GM15510 (cell line): ENCODE results near the gene HOXB2.

ENCODE experiments used
- POLR2A ChIP-seq: IDR thresholded peaks from 3 replicates; pipeline ENCODE4 v1.6.1; 2011; ENCODE audit warnings: borderline replicate concordance; ENCODE audit not compliant: insufficient read length; ENCODE audit errors: extremely low read depth

HOXB2 gene

DNA sequence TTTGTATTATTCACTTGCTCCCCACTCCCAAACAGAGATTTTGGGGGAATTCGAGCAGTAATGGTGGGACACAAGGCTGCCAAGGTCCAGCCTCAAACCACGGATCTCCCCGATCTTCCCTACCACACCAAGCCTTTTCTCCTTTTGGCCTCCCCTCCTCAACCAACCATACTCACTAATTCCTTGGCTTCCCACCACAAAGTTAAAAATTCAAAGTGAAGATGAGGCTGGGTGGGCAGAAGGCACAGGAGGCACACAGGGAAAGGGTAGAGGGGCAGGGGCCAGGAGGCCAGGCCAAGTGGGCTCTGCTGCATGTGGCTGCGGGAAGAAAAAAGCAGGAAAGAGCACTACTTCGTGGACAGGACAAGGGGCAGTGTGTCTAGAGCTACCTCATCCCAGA, 18.0 kb upstream of the HOXB2 start:
- no peak for TF ChIP-seq POLR2A

DNA sequence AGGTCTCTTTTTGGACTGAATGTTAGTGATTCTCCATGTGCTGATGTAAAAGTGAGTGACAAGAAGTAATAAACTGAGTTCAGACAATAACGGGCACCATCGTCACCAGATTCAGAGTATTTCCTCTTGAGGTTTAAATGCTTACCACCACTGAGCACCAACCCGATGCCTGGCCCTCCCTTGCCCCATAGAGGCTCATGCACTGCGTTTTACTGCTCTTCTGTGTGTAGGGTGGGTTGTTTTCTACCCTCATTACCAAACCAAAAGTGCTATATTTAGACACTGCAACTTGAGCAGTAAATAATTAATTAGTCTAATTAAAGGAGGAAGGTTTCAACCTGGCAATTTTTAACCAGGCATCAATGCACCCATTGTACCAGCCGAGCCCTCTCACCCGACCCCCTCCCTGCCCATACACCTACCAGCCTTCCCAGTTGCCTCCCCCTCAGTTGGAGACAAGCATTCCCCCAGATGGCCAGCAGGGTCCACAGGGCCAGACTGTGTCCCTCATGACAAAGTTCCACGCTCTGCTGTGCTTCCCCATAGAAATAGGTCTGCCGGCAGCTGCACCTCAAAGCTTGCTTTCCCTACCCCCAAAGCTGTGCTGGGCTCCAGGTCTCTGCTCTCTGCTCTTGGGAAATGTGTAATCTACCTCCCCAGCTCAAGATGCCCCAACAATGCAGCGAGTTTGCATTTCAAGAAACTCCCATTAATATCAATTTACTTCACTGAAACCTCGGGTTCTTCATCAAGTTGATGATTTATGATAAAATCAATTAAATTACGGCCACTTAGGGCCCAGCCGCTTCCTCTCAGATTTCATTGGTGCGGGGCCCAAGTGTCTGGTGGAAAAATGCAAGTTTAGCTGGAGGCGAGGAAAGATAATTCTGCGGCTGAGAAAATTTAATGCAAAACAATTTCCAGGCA, 17.2 kb upstream of the HOXB2 start:
- no peak for TF ChIP-seq POLR2A

DNA sequence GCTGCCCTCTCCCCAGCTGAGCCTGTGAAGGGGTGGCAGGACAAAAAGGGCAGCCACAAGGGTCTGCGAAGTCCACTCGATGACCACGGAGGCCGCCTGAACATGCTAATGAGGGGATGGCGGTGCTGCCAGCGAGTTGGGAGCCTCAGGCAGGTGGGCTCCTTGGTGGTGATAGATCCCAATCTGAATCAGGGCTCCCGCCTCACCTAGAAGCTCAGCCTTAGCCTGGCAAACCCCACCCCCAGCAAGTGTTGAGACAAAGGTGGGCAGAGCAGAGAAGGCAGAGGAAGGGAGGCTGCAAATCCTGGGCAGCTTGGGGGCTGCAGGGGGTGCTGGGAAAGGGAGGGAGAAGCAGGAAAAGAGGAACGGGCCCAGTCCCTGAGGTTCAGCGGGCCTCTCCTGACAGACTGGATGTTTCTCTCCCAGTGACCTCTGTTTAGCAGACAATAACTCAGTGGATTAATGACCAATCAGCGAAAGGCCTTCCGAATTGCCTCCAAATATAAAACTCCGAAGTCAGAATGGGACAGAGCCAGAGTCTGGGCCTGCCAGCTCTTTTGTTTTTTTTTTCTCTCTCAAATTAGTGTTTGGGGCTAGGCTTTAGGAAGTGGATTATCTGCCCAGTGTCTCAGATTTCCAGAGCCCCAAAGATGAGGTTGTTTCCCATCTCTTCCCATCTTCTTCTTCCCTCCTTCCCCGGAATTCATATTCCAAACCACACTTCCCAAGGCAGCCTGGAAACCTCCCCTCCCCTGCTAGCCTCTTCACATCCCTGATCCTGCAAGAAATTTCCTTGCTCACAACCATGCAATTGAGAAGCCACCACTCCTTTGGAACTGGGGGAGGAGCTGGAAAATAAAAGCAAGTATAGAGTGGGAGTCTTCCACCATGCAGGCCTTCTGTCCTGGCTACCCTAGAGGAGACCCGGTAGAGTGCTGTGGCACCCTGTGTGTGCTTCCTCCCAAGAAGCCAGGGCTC, 15.2 kb upstream of the HOXB2 start:
- TF ChIP-seq POLR2A: no peak

DNA sequence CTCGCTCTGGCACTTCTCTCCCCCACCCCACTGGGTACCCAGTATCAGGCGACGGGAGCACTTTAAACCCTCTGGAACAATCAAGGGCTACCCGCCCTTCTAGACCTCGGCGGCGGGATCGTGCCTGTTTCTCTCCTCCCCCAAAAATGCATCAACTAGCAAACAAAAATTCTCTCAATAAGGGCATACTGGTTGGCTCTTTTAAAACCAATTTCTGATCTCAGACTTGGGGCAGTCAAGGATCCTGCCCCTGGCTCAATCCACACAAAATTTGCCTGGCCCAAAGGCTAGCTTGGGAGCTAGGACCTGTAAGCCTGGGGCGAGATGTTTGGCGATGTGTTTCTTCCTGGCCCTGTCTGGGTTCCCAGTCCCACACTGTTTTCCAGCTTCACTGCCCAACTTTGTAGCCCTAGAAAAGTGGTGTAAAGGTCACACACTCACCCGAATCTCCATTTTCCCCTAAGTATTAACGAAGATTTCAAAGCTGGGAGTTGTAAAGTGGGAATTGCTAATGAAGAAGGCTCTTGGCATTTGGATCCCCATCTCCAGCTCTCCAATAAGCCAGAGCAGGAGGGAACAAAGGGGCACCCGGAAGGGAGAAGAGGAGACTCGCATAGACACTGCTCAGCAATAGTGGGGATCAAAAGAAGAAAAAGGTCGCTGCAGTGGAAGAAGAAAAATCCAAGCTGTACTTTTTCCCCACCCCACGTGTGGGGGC, 14.4 kb upstream of the HOXB2 start:
- no peak for TF ChIP-seq POLR2A

DNA sequence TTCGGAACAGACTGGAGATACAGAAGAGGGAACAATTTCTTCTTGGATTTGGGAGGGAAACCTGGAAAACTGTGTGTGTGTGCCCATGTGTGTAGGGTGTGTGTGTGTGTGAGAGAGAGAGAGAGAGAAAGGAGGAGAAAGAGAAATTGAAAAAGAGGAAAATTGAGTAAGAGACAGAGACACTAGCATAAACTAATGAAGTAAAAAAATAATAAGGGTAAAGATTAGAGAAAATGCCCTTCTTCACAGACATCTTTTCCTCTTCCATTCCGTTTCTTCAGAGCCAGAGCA, 13.9 kb upstream of the HOXB2 start:
- no peak for TF ChIP-seq POLR2A

DNA sequence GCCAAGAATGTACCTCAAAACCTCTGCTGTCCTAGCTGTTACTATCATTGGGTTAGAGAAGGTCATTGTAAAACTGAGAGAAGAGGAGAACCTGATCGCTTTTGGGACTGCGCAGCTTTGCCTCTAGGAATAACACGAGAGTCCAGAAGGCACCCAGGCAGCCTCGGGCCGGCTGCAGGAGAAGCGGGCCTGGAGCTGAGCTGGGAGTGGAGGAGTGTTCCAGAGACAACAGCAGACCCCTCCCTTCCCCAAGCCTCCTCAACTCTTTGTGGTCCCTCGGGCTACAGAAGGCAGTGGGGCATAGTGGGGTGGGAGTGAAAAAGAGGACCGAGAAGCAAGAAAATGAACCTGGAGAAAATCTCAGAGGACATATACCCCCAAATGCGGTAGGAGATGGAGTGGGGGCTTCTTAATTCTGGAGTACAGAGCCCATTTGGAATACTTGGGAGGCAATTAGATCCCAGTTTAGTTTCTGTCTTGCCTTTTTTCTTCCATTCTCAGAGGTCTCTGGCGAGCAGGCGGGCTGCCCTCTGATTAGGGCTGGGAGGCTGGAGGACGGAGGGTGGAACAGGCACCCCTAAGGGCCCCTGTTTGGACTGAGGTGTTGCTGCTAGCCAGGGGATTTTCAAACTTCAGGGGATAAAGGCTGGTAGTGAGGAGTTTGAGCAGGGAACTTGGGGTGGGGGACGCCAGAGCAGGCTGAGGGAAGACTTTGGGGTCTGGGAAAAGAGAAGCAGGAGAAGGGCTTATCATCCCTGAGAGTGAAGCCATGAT, 13.3 kb upstream of the HOXB2 start:
- no peak for TF ChIP-seq POLR2A

DNA sequence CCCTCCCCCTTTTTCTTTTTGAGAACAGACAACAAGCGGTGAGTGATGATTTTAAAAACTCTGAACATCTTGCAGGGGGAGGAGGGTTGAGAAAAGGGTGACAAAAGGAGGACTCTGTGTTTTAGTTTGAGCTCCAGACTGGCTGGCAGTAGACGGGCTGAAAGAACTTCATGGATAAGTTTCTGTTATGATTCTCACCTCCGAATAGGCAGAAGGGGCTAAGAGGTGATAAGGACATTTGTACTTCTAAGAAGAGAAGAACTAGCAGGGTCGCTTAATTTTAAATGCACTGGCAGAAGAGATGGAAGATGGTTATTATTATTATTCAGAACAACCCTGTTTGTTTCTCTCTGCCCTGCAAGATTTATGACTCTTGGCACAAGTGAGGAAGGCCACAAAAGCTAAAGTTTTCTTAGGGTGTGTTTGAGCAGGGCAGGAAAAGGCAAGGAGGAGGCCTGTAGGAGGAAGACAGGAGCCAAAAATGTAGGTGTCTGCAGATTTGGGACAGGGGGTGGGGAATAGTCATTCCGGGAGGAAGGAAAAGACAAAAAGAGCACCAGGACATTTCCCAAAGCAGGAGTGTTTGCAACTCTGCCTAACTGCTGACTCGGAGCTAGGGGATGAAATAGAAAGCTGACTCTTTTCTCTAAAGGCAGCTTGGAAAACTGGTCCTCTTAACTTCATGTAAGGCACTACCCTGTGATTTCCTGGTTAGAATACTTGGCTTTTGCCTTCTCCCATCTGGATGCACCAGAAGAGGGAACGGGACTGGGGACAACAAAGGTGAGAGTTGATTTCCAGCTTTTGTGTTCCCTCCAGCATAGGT, 11.9 kb upstream of the HOXB2 start:
- no peak for TF ChIP-seq POLR2A

DNA sequence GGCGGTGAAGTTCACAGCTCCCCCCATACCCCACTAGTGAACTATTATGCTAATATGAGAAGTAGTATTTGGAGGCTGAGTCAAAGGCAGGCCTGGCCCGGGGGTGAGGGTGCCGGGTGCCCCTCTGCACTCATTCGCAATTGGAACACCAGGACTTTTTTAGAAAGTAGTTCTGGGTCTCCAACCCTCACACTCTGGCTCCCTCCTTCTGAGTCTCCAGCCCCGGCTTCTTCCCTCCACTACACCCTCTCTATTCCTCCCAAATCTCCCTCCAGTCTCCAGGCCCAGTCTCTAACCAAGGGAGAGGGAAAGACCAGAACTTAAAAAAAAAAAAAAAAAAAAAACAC, 11.3 kb upstream of the HOXB2 start:
- TF ChIP-seq POLR2A: no peak

DNA sequence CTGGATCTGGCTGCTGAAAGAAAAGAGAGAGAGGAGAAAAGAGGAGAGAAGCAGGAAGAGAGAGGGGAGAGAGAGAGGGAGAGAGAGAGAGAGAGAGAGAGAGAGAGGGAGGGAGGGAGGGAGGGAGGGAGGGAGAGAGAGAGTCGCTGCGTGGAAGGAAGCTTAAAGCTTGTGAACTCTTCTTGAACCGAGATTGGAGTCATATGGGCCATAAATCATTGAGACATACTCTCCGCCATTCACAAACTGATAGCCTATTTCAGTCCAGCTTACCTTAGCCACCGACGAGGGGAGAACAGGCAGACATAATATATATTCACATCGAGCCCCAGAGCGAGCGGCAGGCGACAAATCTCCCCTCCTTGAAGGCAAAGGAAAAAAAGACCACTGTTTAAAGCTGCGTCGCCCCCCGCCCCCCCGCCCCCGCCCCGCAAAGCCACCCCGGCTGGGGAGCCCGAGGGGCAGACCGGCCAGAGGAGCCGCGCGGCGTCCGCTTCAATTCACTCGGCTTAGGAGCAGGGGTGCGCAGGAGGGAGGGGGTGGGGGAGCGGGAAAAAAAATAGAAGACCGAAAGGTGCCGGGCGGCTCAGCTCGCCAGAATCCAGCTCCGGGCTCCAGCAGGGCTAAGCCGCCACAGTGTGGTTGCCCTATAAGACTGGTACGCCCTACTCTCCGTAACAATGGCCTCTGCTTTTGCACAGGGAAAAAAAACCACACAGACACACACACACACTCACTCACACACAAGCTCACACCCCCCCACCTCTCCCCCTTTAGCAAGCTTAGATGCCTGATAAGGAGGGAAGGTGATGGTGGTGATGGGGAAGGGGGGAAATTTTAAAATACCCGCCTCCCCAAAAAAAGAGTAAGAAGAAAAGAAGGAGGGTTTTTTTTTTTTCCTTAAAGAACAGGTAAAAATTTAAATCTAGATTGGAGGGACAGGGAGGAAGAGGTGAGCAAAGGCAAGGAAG, 10.6 kb upstream of the HOXB2 start:
- no peak for TF ChIP-seq POLR2A

DNA sequence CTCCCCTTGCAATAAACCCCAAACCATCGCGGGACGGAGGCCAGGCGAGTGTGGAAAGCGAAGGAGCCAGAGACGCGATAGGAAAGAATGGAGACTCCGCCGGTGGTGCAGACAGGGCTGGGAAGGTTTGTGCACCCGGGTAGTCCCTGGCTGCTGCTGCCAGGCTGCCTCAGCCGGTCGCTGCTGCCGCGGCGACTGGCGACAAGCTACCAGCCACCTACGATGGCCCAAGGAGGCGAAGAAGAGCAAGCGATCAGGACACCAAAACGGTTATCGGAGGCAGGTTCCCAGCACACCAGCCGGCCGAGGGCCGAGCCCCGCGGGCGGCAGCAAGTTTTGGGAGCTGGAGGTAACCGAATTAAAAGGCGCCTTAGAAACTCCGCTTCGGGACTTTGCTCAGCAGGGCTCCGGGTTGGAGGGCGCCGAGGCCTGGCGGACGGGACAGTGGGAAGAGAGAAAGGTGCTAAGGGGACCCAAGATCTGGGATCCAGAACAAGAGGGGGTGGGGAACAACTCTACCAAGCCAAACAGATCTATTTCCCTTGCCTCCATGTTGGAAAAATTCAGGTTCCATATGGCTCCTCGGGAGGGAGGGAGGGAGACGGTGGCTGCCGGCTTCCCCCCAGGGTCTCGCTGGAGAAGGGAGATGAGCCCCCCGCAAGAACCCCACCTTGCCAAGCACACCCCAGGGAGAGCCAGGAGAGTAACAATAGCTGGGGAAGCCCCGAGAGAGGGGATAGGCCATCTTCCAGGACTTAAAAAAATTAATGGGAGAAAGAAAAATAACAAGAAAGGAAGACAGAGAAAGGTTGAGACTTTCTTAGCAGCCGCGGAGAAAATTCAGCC, 9.7 kb upstream of the HOXB2 start:
- no peak for TF ChIP-seq POLR2A

DNA sequence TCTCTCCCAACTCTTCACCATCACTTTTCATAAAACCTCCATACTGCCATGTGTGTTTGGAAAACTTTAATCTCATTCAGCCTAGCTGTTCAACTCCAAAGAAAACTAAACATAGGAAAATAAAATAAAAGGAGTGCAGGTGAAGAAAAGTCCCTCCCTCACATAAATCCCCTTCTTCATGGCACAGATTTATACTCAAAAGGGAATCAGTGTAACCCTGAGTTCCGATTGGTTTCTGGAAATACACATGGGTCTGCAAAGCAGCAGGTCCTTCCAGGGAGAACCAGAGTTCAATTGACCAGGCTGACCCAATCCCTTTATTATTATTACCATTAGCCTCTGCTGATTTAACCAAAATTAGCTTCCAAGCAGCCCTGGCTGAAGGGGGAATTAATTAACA, 8.9 kb upstream of the HOXB2 start:
- TF ChIP-seq POLR2A: no peak

DNA sequence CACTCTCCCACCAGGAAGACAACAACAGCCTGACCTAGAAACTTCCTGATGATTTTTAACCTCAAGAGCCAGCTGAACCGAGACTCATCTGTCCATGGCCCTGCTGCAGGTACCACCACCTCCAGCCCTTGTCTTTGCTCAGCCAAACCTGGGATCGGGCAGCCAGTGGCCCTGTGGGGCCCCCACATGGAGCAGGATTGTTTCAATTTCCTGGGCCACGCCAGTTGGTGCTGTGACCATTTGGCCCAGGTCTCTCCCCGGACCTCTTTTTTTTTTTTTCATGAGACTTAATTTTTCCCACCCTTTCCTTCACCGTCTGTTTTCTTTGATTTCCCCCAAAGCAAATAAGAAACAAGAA, 8.3 kb upstream of the HOXB2 start:
- no peak for TF ChIP-seq POLR2A
